Neural progenitor cell (in vitro differentiated cells): ENCODE measurements around the gene XPO5. TPM values are rescaled to one million over a fixed set of nuclear protein-coding genes. Genes with fewer than 3 reads are reported as not detected.

ENCODE experiments used
- DNase-seq: peaks from one replicate; pipeline ENCODE4 v3.0.0-alpha.2; 2016; ENCODE audit warnings: low spot score
- H2AFZ ChIP-seq: fragments of 200-600 bp; sonication (generic); replicated peaks from 2 replicates; pipeline ENCODE4 v1.6.1; 2016; ENCODE audit warnings: antibody characterized with exemption
- H3F3A ChIP-seq: fragments of 200-600 bp; sonication (generic); 2 replicates; pipeline ENCODE4 v1.6.1; 2016; ENCODE audit warnings: antibody characterized with exemption, low read depth
- H3K27ac ChIP-seq: fragments of 200-600 bp; sonication (generic); 2 replicates; pipeline ENCODE4 v1.5.1; 2016; ENCODE audit warnings: mild to moderate bottlenecking
- H3K27me3 ChIP-seq: fragments of 200-600 bp; sonication (generic); 2 replicates; pipeline ENCODE4 v1.6.1; 2016; ENCODE audit warnings: mild to moderate bottlenecking, moderate library complexity
- H3K36me3 ChIP-seq: fragments of 200-600 bp; sonication (generic); 2 replicates; pipeline ENCODE4 v1.5.1; 2016
- H3K4me1 ChIP-seq: fragments of 200-600 bp; sonication (generic); 2 replicates; pipeline ENCODE4 v1.6.1; 2016; ENCODE audit warnings: mixed run types
- H3K4me2 ChIP-seq: fragments of 200-600 bp; sonication (generic); 2 replicates; pipeline ENCODE4 v1.6.1; 2016
- H3K4me3 ChIP-seq: fragments of 200-600 bp; sonication (generic); 2 replicates; pipeline ENCODE4 v1.5.1; 2016
- H3K79me2 ChIP-seq: fragments of 200-600 bp; sonication (generic); 2 replicates; pipeline ENCODE4 v1.6.1; 2016; ENCODE audit warnings: low read depth
- H3K9ac ChIP-seq: fragments of 200-600 bp; sonication (generic); 2 replicates; pipeline ENCODE4 v1.6.1; 2016
- H3K9me3 ChIP-seq: fragments of 200-600 bp; sonication (generic); 2 replicates; pipeline ENCODE4 v1.5.1; 2016; ENCODE audit warnings: low read depth
- H4K20me1 ChIP-seq: fragments of 200-600 bp; sonication (generic); 2 replicates; pipeline ENCODE4 v1.6.1; 2016; ENCODE audit warnings: low read depth
- H3K27ac Mint-ChIP-seq: 3 replicates; pipeline ENCODE4 v1.8.0; 2021; ENCODE audit warnings: mixed read lengths
- H3K27me3 Mint-ChIP-seq: 2 replicates; pipeline ENCODE4 v1.8.0; 2022; ENCODE audit warnings: low read depth, mild to moderate bottlenecking, inconsistent platforms, moderate library complexity, mixed read lengths; ENCODE audit not compliant: insufficient read depth
- H3K36me3 Mint-ChIP-seq: 3 replicates; pipeline ENCODE4 v1.8.0; 2021; ENCODE audit warnings: mixed read lengths
- H3K4me1 Mint-ChIP-seq: 3 replicates; pipeline ENCODE4 v1.8.0; 2021; ENCODE audit warnings: mixed read lengths
- H3K4me3 Mint-ChIP-seq: 3 replicates; pipeline ENCODE4 v1.8.0; 2021; ENCODE audit warnings: mild to moderate bottlenecking, moderate library complexity, mixed read lengths
- H3K9me3 Mint-ChIP-seq: 3 replicates; pipeline ENCODE4 v1.8.0; 2020; ENCODE audit warnings: mixed read lengths
- EZH2 ChIP-seq: fragments of 200-600 bp; sonication (generic); IDR thresholded peaks from 2 replicates; pipeline ENCODE4 v1.6.1; 2017; ENCODE audit warnings: antibody characterized with exemption, mild to moderate bottlenecking, moderate library complexity
- EZH2phosphoT487 ChIP-seq: fragments of 200-600 bp; sonication (generic); IDR thresholded peaks from 2 replicates; pipeline ENCODE4 v1.6.1; 2017; ENCODE audit warnings: antibody characterized with exemption
- total RNA-seq: library from RNA; depleted of rRNA; stranded (reverse); fragments of >200 nt; gene quantifications from 2 replicates; pipeline ENCODE4 v1.2.3, GENCODE V29; 2015; ENCODE audit warnings: low replicate concordance
- TF ChIP-seq, protein P1 (sequence below): fragments of 200-600 bp; sonication (generic); IDR thresholded peaks from 2 replicates; pipeline ENCODE4 v1.5.1; 2017; ENCODE audit warnings: antibody characterized with exemption, mild to moderate bottlenecking

The XPO5 gene
- total RNA-seq, 1 donor from 2014 or later: 65.0 TPM

DNA sequence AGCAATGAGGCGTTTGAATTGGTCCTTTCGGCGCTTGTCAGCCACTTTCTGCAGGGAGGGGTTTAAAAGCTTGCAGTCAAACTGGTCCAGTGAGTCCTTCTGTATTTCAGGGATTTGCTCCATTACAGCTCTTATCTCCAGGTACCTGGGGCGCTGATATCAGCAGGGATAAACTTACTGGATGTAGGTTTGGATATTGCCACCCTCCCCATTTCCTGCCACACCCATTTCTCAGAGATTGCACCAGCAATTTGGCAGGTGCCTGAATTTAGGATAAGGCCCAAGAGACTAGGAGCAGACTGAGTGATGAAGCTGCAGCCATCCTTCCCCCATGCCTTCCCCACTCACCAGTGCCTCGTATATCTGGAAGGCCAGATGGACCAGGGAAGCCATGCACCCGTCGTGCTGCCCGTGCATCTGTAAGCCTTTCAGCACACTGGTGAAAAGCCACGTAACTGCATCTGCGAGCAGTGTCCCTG, 51.3 kb downstream of the XPO5 start:
- no peak overlapping the region for H3K27ac Mint-ChIP-seq
- no peaks in the 10 kb centered on the region for H3K27me3 ChIP-seq
- DNase-seq: no peak
- H3K36me3 ChIP-seq: no peaks in the 10 kb centered on the region
- H3K4me1 Mint-ChIP-seq: no peaks in the 10 kb centered on the region
- TF ChIP-seq, protein P1, sequence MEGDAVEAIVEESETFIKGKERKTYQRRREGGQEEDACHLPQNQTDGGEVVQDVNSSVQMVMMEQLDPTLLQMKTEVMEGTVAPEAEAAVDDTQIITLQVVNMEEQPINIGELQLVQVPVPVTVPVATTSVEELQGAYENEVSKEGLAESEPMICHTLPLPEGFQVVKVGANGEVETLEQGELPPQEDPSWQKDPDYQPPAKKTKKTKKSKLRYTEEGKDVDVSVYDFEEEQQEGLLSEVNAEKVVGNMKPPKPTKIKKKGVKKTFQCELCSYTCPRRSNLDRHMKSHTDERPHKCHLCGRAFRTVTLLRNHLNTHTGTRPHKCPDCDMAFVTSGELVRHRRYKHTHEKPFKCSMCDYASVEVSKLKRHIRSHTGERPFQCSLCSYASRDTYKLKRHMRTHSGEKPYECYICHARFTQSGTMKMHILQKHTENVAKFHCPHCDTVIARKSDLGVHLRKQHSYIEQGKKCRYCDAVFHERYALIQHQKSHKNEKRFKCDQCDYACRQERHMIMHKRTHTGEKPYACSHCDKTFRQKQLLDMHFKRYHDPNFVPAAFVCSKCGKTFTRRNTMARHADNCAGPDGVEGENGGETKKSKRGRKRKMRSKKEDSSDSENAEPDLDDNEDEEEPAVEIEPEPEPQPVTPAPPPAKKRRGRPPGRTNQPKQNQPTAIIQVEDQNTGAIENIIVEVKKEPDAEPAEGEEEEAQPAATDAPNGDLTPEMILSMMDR: no peak
- no peak for TF ChIP-seq EZH2
- TF ChIP-seq EZH2phosphoT487: no peak
- H3K79me2 ChIP-seq: peaks cover 3% of the 10 kb centered on the region
- H3K9me3 ChIP-seq: no peaks in the 10 kb centered on the region
- no peaks in the 10 kb centered on the region for H3K9me3 Mint-ChIP-seq
- no peak overlapping the region for H3K4me3 ChIP-seq
- H3K4me2 ChIP-seq: no peak overlapping the region
- no peak overlapping the region for H3K27ac ChIP-seq
- no peaks in the 10 kb centered on the region for H3K4me1 ChIP-seq
- peaks cover 8% of the 10 kb centered on the region for H3K27me3 Mint-ChIP-seq
- no peak overlapping the region for H2AFZ ChIP-seq
- H3F3A ChIP-seq: peaks cover 29% of the 10 kb centered on the region
- no peak overlapping the region for H3K4me3 Mint-ChIP-seq
- H3K36me3 Mint-ChIP-seq: peaks cover 35% of the 10 kb centered on the region
- no peaks in the 10 kb centered on the region for H4K20me1 ChIP-seq
- H3K9ac ChIP-seq: no peak overlapping the region

DNA sequence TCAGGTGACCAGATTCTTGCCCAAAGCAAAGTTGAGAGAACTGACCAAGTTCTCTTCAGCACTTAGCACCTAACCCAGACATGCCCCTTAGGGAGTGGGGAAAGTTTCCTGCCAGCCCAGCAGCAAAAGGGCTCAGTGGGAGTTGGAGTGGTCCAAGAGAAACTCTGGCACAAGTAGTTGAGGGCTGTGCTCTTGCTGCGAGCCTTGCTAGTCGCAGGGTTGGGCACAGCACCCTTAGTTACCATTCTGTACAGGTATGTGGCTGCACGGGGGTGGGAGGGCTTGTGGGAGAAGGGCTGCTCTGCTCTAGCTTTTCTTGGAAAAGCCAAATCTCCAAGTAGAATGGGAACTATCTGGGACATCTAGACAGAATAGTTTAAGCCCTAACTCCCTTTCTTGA, 52.6 kb downstream of the XPO5 start:
- Mint-ChIP-seq H3K36me3 (peaks cover 35% of the 10 kb centered on the region), H3K4me1 (no peaks in the 10 kb centered on the region), H3K9me3 (no peaks in the 10 kb centered on the region), H3K27me3 (peaks cover 8% of the 10 kb centered on the region), H3K4me3 (no peak overlapping the region), H3K27ac (no peak overlapping the region)
- no peak overlapping the region for H2AFZ ChIP-seq
- peaks cover 4% of the 10 kb centered on the region for H3K4me1 ChIP-seq
- H3K4me2 ChIP-seq: no peak overlapping the region
- H3K27me3 ChIP-seq: no peaks in the 10 kb centered on the region
- no peaks in the 10 kb centered on the region for H4K20me1 ChIP-seq
- no peak overlapping the region for H3K4me3 ChIP-seq
- TF ChIP-seq EZH2: no peak
- TF ChIP-seq, protein P1: no peak
- TF ChIP-seq EZH2phosphoT487: no peak
- peaks cover 16% of the 10 kb centered on the region for H3K79me2 ChIP-seq
- no peak overlapping the region for H3K9ac ChIP-seq
- no peak for DNase-seq
- no peaks in the 10 kb centered on the region for H3K9me3 ChIP-seq
- H3K36me3 ChIP-seq: no peaks in the 10 kb centered on the region
- peaks cover 31% of the 10 kb centered on the region for H3F3A ChIP-seq
- H3K27ac ChIP-seq: no peak overlapping the region

DNA sequence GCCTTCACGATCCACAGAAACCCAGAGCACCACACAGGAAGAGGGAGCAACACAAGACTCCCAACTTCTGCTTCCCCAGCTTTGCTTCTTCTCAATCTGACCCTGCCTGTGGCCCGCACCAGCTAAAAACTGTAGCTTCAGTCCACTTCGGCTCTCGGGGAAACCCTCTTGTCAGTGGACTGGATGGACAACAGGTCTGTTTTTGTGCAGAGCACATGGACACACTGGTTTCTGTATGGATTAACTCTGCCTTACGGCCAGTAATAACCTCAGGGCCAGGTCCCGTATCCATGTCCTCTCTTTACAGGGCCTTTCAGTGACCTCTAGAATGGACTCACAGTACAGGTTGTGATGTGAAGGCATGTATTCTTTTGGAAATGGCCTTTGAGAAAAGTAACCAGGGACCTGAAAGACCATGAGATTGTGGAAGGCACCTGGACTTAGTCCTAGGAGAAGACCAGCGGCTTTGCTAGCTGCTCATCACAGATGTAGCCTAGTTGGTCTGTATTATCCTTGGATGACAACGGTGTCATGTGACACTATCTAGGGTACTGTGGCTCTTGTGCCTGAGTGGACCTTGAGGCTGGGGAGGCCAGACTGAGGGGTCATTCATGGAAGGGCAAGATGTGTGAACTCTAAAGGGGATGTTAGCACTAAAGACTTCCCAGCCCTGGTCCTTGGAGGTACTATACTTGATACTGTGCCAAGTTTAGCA, 53.1 kb downstream of the XPO5 start:
- Histone ChIP-seq H4K20me1 (peaks cover 3% of the 10 kb centered on the region), H3F3A (peaks cover 33% of the 10 kb centered on the region), H2AFZ (no peak overlapping the region), H3K4me2 (no peak overlapping the region), H3K79me2 (peaks cover 21% of the 10 kb centered on the region), H3K4me3 (no peak overlapping the region), H3K27me3 (no peaks in the 10 kb centered on the region), H3K27ac (no peak overlapping the region), H3K9ac (no peak overlapping the region), H3K9me3 (no peaks in the 10 kb centered on the region), H3K4me1 (peaks cover 9% of the 10 kb centered on the region), H3K36me3 (no peaks in the 10 kb centered on the region)
- H3K27ac Mint-ChIP-seq: no peak overlapping the region
- H3K4me3 Mint-ChIP-seq: no peak overlapping the region
- H3K36me3 Mint-ChIP-seq: peaks cover 34% of the 10 kb centered on the region
- H3K9me3 Mint-ChIP-seq: no peaks in the 10 kb centered on the region
- peaks cover 8% of the 10 kb centered on the region for H3K27me3 Mint-ChIP-seq
- no peaks in the 10 kb centered on the region for H3K4me1 Mint-ChIP-seq
- DNase-seq: no peak
- no peak for TF ChIP-seq EZH2phosphoT487
- TF ChIP-seq, protein P1: no peak
- TF ChIP-seq EZH2: no peak
